Activated T-cell treated with anti-CD3 and anti-CD28 coated beads, Interleukin-2, amount 50 U/mL, for 72 hours (primary cell): ENCODE results near the gene ANKRD9. TPM values are rescaled to one million over a fixed set of nuclear protein-coding genes. Genes with fewer than 3 reads are reported as not detected.
"Not testable (repeated sequence)": the region's sequence is repeated elsewhere in the genome, so short reads cannot be mapped to it uniquely, and the experiment has no call there.

Source experiments
- ATAC-seq, 2 donors: fragments of 150-1000 bp; cut with Tn5 transposase; replicated peaks in 1 of 2; 2 replicates each; pipeline ENCODE4 v1.10.0; 2021; ENCODE audit warnings: moderate library complexity in 2 of 2, mild to moderate bottlenecking in 1 of 2
- DNase-seq, 2 donors: peaks; one replicate each; pipeline ENCODE4 v3.0.0; 2021 to 2022; ENCODE audit warnings: mixed read lengths in 1 of 2
- H3K27ac Mint-ChIP-seq: one replicate; pipeline ENCODE4 v1.8.0; 2022; ENCODE audit warnings: mild to moderate bottlenecking, moderate library complexity, mixed read lengths
- H3K27me3 Mint-ChIP-seq: one replicate; pipeline ENCODE4 v1.8.0; 2022; ENCODE audit warnings: low read depth, mixed read lengths
- H3K36me3 Mint-ChIP-seq, 2 donors: one replicate each; pipeline ENCODE4 v1.8.0; 2022; ENCODE audit warnings: mixed read lengths in 2 of 2, mild to moderate bottlenecking in 1 of 2; ENCODE audit not compliant: insufficient read depth in 2 of 2
- H3K4me1 Mint-ChIP-seq: one replicate; pipeline ENCODE4 v1.8.0; 2022; ENCODE audit warnings: low read depth, mixed read lengths
- H3K4me3 Mint-ChIP-seq, 2 donors: one replicate each; pipeline ENCODE4 v1.8.0; 2022; ENCODE audit warnings: mild to moderate bottlenecking in 2 of 2, mixed read lengths in 2 of 2, moderate library complexity in 2 of 2
- H3K9me3 Mint-ChIP-seq, 2 donors: one replicate each; pipeline ENCODE4 v1.8.0; 2022; ENCODE audit warnings: mixed read lengths in 2 of 2
- total RNA-seq, 2 donors: library from RNA; stranded (reverse); gene quantifications; one replicate each; pipeline ENCODE4 v1.2.3, GENCODE V29; 2022

The ANKRD9 gene, protein sequence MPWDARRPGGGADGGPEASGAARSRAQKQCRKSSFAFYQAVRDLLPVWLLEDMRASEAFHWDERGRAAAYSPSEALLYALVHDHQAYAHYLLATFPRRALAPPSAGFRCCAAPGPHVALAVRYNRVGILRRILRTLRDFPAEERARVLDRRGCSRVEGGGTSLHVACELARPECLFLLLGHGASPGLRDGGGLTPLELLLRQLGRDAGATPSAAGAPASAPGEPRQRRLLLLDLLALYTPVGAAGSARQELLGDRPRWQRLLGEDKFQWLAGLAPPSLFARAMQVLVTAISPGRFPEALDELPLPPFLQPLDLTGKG
- 1 to 10 TPM; 3.2 to 4.5 TPM for total RNA-seq

DNA sequence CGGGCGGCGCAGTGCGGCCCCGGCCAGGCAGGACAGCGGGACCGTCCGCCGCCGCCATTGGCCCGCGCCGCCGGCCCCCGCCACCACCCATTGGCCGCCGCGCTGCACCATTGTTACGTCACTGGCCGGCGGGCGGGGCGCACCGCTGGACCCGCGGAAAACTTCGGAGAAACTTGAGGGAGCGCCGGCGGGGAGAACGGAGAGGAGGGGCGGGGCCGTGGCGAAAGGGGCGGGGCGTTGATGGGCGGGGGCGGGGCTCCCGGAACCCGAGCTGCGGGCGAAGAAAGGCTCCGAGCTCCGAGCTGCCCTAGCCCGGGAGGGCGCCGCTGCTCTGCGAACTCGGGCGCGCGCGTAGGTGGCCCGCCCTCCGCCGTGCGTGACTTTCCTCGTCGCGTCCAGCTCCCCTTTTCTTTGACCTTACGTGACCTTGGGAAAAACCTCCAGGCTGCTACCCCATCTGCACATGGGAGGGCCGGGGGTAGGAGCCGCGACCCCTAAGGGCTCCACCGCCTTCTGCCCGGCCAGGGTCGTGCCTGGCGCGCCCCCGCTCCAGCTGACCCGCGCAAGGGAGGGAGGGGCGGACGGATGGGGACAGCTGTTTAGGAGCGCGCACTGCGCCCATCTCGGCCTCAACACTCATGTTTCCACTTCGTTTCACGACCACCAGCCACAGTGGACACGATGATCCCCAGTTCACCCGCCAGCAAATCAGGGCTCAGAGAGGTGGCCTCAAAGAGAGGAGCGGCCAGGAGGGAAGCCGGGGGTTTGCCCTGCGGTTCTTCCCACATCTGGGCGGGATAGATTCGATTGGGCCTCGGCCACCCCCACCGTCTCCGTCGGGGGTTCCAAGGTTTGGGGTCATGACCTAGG lies at the start of gene ANKRD9:
Gene ANKRD9 (minus strand): TSS at position 31 of the 870 bp plus-strand sequence. CDS start 1,887 bp downstream, outside the sequence.
- H3K36me3 Mint-ChIP-seq, result no peaks in the 10 kb centered on the region
- ATAC-seq, result peak; percentile 89 to 91
- peak; percentile 88 to 92 for DNase-seq
- no peaks in the 10 kb centered on the region for H3K9me3 Mint-ChIP-seq
- H3K27ac Mint-ChIP-seq, result no peak within 1 kb of the TSS
- peaks cover 12% of the 10 kb centered on the region for H3K4me1 Mint-ChIP-seq
- peak within 1 kb of the TSS; percentile 86 to 91 for H3K4me3 Mint-ChIP-seq
- H3K27me3 Mint-ChIP-seq, result no peaks in the 10 kb centered on the region

DNA sequence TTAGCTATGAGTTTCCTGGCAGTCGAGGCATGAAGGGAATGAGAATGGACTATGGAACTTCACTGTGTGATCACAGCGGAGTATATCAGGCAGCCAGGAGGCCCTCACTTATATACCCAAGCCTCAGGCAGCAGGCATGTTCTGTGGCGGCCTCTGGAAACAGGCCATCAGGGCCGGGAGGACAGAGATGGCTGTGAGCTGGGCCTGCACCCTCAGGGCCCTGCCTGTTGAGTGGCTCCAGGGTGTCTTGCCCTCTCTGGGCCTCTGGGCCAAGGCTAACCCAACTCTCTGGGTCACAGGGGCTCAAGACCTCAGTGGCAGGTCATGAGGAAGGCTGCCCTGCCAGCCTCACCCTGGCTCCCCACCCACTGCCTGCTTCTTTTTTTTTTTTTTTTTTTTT lies 49.0 kb upstream of the ANKRD9 start:
- H3K9me3 Mint-ChIP-seq, result no peaks in the 10 kb centered on the region
- H3K4me3 Mint-ChIP-seq, result no peak overlapping the region
- no peak overlapping the region for H3K27ac Mint-ChIP-seq
- H3K27me3 Mint-ChIP-seq, result no peaks in the 10 kb centered on the region
- no peaks in the 10 kb centered on the region for H3K4me1 Mint-ChIP-seq
- no peak for DNase-seq
- no peaks in the 10 kb centered on the region for H3K36me3 Mint-ChIP-seq
- no peak for ATAC-seq

DNA sequence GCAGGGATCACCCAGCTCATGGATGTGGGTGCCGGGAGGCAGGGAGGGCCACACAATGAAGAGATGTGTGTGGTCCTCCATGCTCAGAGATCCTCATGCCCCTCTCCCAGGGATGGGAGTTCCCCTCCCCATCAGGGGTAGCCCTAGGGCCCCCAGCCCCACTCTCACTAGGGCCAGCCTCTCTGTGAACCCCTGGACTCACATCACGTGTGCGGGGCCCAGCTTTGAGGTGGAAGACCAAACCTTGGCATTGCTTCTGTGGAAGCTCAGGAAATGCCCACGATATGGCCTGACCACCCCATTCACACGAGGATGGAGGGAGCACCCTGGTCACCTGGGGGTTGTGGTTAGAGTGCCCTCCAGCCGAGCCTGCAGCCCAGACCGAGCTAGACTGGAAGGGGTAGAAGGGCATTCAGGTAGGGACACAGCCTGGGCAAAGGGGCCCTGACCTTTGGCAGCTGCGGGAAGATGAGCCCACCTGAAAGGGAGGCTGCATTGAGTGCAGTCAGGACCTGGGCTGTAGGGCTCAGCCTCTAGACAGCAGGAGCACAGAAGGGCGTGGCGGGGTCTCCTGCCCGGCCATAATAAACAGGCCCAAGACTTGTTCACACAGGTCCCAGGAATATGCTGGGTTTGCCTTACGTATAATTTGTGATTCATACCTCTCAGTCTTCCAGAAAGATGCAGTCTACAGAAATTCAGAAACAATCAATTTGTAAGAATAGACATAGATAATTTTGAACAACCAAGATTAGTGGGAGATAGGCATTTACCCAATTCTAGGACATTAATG lies 48.1 kb upstream of the ANKRD9 start:
- H3K27ac Mint-ChIP-seq, result no peak overlapping the region

DNA sequence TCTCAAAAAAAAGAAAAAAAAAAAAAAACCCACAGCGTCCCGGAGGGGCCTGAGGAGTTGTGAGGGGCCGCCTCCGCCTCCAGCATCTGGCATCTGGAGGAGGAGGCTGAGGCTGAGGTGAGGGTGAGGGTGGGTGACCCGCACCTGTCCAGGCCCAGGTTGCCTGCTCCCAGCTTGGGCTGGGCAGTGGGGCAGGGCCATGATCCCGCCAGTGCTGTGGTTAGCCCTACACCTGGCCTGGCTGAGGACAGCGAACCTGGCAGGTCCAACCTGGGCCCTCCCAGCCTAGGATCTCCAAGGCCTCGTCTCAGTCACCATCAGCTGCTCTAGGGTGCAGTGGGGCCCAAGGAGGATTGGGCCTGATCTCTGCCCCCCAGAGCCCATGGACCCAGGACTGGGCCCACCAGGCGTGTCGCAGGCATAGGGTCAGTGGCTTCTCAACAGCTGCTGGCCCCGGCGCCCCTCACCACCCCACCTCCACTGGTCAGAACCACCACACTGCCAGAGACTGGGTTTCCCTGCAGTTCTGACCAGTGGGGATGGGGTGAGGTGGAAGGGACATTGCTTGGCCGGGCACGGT lies 46.6 kb upstream of the ANKRD9 start:
- Mint-ChIP-seq H3K9me3 (no peaks in the 10 kb centered on the region), H3K36me3 (no peaks in the 10 kb centered on the region), H3K4me1 (no peaks in the 10 kb centered on the region), H3K27me3 (no peaks in the 10 kb centered on the region), H3K4me3 (peak overlapping the region in 1 of 2 donors; percentile 73), H3K27ac (no peak overlapping the region)
- DNase-seq (no peak), ATAC-seq (no peak)

More for the DNA sequence above, 48.1 kb upstream of the ANKRD9 start:
- Mint-ChIP-seq H3K9me3 (no peaks in the 10 kb centered on the region), H3K36me3 (no peaks in the 10 kb centered on the region), H3K27me3 (no peaks in the 10 kb centered on the region), H3K4me3 (no peak overlapping the region), H3K4me1 (no peaks in the 10 kb centered on the region)
- no peak for ATAC-seq
- DNase-seq, result no peak

DNA sequence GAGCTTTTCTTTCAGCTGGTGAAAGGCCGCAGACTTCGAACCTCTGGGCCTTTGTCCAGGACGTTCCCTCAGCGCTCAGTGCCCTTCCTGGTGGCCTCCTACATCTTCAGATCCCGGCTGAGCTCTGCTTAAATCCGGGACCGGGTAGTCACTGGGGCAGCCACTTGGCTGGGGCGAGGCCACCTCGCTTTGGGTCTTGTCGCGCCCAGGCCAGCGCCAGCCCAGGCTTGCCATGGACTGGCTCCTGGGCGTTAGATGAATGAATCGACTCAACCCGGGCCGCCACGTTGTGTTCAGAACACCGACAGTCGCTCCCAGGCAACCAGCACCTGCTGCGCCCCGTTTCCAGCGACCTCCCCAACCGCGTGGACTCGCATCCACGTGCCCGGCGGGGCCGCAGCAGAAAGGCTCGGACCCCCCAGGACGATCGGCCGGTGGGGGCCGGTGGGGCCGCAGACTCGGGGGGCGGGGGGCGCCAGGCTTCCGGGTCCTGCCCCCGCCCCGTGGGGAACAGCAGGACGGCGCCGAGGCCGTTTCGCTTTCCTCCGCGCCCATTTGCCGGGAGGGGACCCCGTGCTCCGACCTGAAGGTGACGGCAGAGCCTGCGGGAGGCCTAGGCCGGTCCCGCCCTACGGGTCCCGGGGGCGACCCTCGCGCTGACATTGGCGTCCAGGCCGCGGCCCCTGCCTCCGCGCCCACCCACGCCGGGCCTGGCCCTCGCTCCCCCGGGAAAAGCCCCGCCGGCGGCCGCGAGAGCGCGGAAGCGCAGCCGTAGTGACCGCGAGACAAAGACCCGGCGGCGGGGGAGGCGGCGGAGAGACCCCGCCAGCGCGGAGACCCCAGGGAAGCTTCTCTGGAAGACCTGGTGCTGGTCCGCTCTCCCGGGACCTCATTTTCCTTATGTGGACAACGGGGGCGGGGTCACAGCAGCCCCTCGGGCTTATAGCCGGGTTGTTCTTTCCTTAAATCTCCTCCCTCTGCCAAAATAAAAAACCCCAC lies 45.5 kb upstream of the ANKRD9 start:
- no peaks in the 10 kb centered on the region for H3K9me3 Mint-ChIP-seq
- no peaks in the 10 kb centered on the region for H3K4me1 Mint-ChIP-seq
- no peaks in the 10 kb centered on the region for H3K36me3 Mint-ChIP-seq
- H3K27ac Mint-ChIP-seq, result peak overlapping the region; percentile 33
- peak overlapping the region; percentile 70 to 73 for H3K4me3 Mint-ChIP-seq
- H3K27me3 Mint-ChIP-seq, result no peaks in the 10 kb centered on the region
- peak; percentile 84 to 86 for ATAC-seq
- peak; percentile 69 to 70 for DNase-seq

DNA sequence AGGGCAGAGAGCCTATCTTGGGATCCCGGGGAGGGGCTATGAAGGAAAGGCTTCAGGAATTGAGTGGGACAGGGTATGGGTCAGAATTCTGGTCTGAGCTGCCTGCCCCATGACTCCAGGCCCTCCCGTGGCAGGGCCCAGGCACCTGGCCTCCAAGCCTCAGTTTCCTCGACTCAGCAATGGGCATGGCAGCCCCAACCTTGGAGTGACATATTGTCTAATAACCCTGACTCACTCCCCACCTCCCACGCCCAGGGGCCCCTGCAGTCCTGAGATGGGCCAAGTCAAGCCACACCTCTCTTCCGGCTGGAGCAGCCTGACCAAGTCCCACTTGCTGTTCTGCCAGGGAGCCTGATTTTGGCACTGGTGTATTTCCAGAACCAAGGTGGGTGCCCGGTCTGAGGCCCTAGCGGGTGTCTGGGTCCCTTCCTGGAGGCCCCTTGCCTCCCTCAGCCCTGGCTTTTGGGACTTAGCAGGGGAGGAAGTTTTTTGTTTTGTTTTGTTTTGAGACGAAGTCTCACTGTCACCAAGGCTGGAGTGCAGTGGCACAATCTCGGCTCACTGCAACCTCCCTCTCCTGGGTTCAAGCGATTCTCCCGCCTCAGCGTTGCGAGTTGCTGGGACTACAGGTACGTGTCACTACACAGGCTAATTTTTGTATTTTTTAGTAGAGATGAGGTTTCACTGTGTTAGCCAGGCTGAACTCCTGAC lies 42.6 kb upstream of the ANKRD9 start:
- H3K4me3 Mint-ChIP-seq, result peak overlapping the region in 1 of 2 donors; percentile 16
- no peaks in the 10 kb centered on the region for H3K36me3 Mint-ChIP-seq
- ATAC-seq, result peak in 1 of 2 donors; percentile 61
- peaks cover 15% of the 10 kb centered on the region for H3K27me3 Mint-ChIP-seq
- DNase-seq, result peak; percentile 19 to 58
- H3K4me1 Mint-ChIP-seq, result no peaks in the 10 kb centered on the region
- H3K27ac Mint-ChIP-seq, result no peak overlapping the region
- no peaks in the 10 kb centered on the region for H3K9me3 Mint-ChIP-seq

DNA sequence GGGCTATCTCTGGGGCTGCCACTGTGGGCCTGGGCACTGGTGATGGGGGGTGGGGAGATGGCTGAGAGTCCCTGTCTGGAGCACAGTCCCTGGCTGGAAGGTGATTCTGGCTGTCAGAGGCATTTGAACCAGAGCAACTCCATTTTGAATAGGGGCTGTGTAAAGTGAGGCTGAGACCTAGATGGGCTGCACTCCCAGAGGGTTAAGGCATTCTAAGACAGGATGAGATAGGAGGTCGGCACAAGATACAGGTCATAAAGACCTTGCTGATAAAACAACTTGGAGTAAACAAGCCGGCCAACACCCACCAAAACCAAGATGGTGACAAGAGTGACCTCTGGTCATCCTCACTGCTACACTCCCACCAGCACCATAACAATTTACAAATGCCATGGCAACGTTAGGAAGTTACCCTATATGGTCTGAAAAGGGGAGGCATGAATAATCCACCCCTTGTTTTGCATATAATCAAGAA lies 41.4 kb upstream of the ANKRD9 start:
- H3K4me3 Mint-ChIP-seq, ATAC-seq, H3K36me3 Mint-ChIP-seq, H3K9me3 Mint-ChIP-seq, H3K4me1 Mint-ChIP-seq, H3K27ac Mint-ChIP-seq, DNase-seq: not testable (repeated sequence)
- H3K27me3 Mint-ChIP-seq, result peaks cover 26% of the 10 kb centered on the region

DNA sequence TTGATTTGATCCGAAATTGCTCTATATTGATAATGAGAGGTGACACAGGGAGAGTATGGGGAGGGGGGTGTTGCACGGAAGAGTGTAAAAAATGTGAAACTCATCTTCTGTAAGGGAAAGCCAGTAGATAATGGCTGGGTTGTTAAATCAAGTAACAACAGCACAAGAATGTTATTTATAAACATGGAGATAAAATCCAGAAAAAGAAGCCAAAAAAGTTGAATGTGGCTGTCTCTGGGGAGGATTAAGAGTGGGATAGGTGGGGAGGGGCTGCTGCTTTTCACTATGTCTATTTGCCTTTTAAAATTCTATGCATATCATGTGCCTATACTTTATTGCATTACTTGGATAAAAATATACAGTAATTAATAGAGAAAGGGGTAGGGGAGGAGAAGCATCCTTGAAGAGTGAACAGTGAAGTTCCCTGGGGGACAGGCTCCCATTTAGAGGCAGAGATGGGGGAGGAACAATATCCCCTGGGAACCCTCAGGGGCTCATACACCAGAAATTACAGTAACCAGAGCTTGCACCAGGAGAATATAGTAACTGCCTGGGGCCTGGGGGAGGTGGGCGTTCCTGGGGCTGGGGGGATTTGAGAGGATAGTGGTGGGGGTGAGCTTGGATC lies 39.2 kb upstream of the ANKRD9 start:
- H3K36me3 Mint-ChIP-seq, result no peaks in the 10 kb centered on the region
- no peak for DNase-seq
- H3K27ac Mint-ChIP-seq, result no peak overlapping the region
- no peak for ATAC-seq
- no peak overlapping the region for H3K4me3 Mint-ChIP-seq
- no peaks in the 10 kb centered on the region for H3K9me3 Mint-ChIP-seq
- peaks cover 43% of the 10 kb centered on the region for H3K27me3 Mint-ChIP-seq
- H3K4me1 Mint-ChIP-seq, result no peaks in the 10 kb centered on the region

DNA sequence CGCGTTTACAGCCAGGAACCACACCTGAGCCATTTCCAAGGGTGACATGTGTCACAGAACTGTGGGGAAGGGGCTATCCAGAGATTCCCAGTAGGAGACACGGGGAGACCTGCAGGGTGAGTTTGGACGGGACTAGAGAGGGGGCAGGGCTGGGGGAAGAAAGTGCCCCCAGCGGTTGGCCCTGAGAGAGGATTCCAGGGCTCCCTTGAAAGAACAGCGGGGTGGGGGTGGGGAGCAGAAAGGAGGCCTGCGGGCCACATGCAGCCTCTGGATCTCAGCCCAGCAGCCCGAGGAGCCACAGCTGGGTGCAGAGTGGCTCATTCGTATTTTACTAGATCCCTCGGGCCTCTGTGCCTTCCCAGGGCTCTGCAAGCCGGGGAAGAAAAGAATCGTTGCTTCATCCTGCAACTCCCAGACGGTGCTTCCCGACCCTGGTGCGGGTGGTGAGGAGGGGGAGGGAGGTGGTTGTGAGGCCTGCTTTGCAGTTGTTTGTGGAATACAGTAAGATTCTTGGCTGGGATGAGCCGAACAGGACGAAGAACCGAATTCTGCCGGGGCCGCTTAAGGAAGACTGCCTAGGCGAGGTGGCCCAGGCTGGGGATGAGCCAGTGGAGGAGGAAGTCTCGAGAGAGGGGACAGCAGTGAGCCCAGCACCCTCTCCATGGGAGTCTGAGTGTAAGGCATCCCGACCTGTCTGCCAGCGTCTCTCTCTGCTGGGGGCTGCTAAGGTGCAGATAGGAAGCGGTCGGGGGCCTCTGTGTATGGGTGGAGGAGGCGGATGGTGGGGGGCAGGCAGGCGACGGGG lies 36.1 kb upstream of the ANKRD9 start:
- Mint-ChIP-seq H3K4me1 (no peaks in the 10 kb centered on the region), H3K27ac (no peak overlapping the region), H3K9me3 (no peaks in the 10 kb centered on the region), H3K27me3 (peaks cover 48% of the 10 kb centered on the region), H3K36me3 (no peaks in the 10 kb centered on the region), H3K4me3 (peak overlapping the region; percentile 49 to 69)
- ATAC-seq (no peak), DNase-seq (no peak)

DNA sequence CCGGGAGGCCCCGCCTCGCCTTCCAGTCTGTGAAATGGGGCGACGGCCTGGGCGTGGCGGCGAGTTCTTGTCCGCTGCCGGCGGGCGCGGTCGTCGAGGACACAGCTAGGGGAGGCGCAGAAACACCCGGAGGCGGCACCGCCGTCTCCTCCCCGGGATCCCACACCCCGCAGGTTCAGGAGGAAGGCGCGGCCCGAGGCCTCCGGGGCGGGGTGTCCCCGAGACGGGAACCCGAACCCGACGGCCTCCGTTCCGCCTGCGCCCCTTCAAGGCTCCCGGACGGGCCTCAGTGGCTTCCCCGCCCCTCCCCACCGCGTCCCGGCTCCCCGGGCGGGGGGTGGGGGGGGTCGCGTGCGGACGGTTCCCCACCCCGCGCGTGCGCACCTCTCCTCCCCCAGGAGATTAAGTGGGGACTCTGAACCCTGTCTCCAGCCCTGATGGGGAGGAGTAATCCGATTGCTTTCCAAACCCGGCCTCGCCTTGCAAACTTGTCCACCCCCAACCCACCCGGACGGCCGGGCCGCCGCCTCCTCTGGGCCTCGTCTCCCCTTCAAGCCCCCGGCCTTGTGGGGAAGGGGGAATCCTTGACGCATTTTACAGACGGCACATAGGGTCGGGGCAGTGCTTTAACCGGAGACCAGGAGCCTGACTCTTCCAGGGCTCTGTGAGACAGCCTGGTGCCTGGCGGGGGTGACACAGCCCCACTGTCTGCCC lies 35.3 kb upstream of the ANKRD9 start:
- H3K27ac Mint-ChIP-seq, result no peak overlapping the region
- H3K27me3 Mint-ChIP-seq, result peaks cover 48% of the 10 kb centered on the region
- DNase-seq (peak; percentile 37 to 40), ATAC-seq (peak; percentile 72 to 75)
- peak overlapping the region; percentile 49 to 69 for H3K4me3 Mint-ChIP-seq
- H3K9me3 Mint-ChIP-seq, result no peaks in the 10 kb centered on the region
- H3K4me1 Mint-ChIP-seq, result no peaks in the 10 kb centered on the region
- H3K36me3 Mint-ChIP-seq, result no peaks in the 10 kb centered on the region
